Sigmoid colon (tissue), 4 donors: Measurements from ENCODE around the gene HMCN2.
A peak's percentile ranks its signal among the peaks of the same experiment; 100 is the strongest.

Experiments used
- POLR2A ChIP-seq, 2 donors: fragments of 450-650 bp; IDR thresholded peaks; one replicate each; pipeline ENCODE4 v1.6.1; 2016; ENCODE audit warnings: antibody characterized with exemption in 2 of 2, mild to moderate bottlenecking in 2 of 2, moderate library complexity in 2 of 2
- POLR2AphosphoS5 ChIP-seq, 4 donors: sonication (generic); formaldehyde crosslinking; IDR thresholded peaks; one replicate each; pipeline ENCODE4 v1.6.1; 2017; ENCODE audit warnings: antibody characterized with exemption in 4 of 4
- TF ChIP-seq, protein P1 (sequence below), 4 experiments: fragments of 450-650 bp in 3 of 4; fragments of 200-600 bp in 1 of 4; IDR thresholded peaks; one replicate each; pipeline ENCODE4 v1.5.1; 2016 to 2019; ENCODE audit warnings: antibody characterized with exemption in 4 of 4, mild to moderate bottlenecking in 3 of 4, moderate library complexity in 2 of 4

DNA sequence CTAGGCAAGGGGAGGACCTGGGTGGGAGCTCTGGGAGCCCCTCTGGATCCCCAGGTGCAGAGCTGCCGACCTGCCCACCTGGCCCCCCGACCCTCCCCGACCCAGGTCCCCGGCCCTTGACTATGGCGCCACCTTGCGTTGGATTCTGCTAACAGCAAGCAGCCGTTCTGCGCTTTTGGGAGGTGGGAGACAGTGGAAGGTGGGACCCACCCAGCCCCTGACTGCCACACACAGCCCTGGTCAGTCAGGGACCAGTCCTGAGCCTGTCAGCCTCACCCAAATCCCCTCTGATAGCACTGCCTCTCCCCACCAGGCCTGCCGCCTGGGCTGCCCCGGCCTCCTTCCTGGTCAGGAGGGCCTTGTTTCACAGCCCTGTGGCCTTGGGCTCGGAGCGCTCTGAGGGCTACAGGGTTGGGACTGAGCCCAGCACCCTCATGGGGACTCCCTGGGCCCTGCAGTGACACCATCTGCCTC, 77.9 kb downstream of the HMCN2 start:
- TF ChIP-seq, protein P1, sequence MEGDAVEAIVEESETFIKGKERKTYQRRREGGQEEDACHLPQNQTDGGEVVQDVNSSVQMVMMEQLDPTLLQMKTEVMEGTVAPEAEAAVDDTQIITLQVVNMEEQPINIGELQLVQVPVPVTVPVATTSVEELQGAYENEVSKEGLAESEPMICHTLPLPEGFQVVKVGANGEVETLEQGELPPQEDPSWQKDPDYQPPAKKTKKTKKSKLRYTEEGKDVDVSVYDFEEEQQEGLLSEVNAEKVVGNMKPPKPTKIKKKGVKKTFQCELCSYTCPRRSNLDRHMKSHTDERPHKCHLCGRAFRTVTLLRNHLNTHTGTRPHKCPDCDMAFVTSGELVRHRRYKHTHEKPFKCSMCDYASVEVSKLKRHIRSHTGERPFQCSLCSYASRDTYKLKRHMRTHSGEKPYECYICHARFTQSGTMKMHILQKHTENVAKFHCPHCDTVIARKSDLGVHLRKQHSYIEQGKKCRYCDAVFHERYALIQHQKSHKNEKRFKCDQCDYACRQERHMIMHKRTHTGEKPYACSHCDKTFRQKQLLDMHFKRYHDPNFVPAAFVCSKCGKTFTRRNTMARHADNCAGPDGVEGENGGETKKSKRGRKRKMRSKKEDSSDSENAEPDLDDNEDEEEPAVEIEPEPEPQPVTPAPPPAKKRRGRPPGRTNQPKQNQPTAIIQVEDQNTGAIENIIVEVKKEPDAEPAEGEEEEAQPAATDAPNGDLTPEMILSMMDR (IDR thresholded peaks at IDR 0.05), result peak; percentile 75 to 89 (median 86)
- TF ChIP-seq POLR2A (IDR thresholded peaks at IDR 0.05) (no peak), POLR2AphosphoS5 (IDR thresholded peaks at IDR 0.05) (no peak)
